ENCODE measurements around the gene C15orf39.

DNA sequence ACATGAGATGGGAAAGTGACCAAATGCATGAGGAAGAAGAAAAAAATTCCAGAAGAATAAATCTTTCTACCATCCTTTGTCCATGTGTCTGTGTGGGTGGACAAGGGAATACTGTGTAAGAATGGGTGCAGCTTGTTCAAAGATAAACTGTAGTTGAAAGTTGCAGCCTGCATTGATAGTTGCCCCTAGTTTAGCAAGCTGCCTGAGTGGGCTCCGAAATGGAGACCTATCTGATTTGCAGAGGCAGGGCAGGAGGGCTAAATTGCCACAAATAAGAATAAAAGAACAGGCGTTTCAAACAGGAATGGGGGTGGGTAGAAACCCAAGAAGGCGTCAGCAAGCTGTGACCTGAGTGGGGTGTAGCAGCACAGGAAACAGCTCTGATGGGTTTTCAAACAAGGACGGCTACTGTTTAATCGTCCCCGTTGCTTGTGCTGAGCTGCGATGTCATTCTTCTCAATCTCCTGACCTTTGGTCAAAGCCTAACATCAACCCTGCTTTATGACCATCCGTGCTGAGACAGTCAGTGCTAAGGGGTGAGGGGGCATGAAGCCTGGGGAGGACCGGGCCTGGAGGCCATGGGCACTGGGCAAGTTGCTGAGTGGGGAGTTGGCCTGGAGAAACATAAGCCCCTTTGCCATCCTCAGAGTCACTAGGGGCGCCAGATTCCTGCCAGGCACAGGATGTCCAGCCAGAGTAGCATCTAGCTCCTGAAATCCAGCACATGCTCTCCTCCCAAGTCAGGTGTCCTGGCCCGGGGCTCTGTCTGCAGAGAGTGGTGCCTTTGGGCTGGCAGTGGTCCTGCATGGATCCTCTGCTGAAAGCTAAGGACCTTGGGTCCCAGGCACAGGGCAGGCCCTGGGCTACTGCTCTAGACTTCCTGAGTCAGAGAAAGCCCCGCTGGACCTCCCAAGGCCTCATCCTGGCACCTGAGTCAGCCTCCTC is 19.2 kb upstream of the C15orf39 start:
- TF ChIP-seq, protein P1, sequence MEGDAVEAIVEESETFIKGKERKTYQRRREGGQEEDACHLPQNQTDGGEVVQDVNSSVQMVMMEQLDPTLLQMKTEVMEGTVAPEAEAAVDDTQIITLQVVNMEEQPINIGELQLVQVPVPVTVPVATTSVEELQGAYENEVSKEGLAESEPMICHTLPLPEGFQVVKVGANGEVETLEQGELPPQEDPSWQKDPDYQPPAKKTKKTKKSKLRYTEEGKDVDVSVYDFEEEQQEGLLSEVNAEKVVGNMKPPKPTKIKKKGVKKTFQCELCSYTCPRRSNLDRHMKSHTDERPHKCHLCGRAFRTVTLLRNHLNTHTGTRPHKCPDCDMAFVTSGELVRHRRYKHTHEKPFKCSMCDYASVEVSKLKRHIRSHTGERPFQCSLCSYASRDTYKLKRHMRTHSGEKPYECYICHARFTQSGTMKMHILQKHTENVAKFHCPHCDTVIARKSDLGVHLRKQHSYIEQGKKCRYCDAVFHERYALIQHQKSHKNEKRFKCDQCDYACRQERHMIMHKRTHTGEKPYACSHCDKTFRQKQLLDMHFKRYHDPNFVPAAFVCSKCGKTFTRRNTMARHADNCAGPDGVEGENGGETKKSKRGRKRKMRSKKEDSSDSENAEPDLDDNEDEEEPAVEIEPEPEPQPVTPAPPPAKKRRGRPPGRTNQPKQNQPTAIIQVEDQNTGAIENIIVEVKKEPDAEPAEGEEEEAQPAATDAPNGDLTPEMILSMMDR (conservative IDR thresholded peaks at IDR 0.05): no peak
- TF ChIP-seq EZH2 (IDR thresholded peaks at IDR 0.05; ENCODE audit: low read depth): no peak
